Neural cell (in vitro differentiated cells): Measurements from ENCODE around the gene MARK3. TPM values are rescaled to one million over a fixed set of nuclear protein-coding genes. Genes with fewer than 3 reads are reported as not detected.

ENCODE experiments used
- H2AFZ ChIP-seq: fragments of 200-600, 300-800 bp; sonication (generic), shearing (Covaris generic); 2 replicates; pipeline ENCODE4 v1.6.0; 2014; ENCODE audit warnings: low read depth, mild to moderate bottlenecking, antibody characterized with exemption, low read length, moderate library complexity
- H3F3A ChIP-seq: fragments of 200-600 bp; shearing (Covaris generic); 2 replicates; pipeline ENCODE4 v1.6.1; 2016; ENCODE audit warnings: mild to moderate bottlenecking, moderate library complexity, mixed read lengths, antibody characterized with exemption, low read length; ENCODE audit not compliant: insufficient read depth, poor library complexity, severe bottlenecking
- H3K27ac ChIP-seq: fragments of 200-600, 300-800 bp; sonication (generic), shearing (Covaris generic); 2 replicates; pipeline ENCODE4 v1.5.1; 2014; ENCODE audit warnings: mild to moderate bottlenecking, low read length, moderate library complexity
- H3K27me3 ChIP-seq: fragments of 300-800, 200-600 bp; sonication (generic), shearing (Covaris generic); 2 replicates; pipeline ENCODE4 v1.6.0; 2014; ENCODE audit warnings: mild to moderate bottlenecking, low read depth, low read length, moderate library complexity; ENCODE audit not compliant: insufficient read depth
- H3K36me3 ChIP-seq: fragments of 300-800, 200-600 bp; sonication (generic), shearing (Covaris generic); 2 replicates; pipeline ENCODE4 v1.5.1; 2014; ENCODE audit warnings: mild to moderate bottlenecking, antibody characterized with exemption, low read length, moderate library complexity; ENCODE audit not compliant: insufficient read depth
- H3K4me2 ChIP-seq: fragments of 300-800, 200-600 bp; sonication (generic), shearing (Covaris generic); 2 replicates; pipeline ENCODE4 v1.6.0; 2014; ENCODE audit warnings: mild to moderate bottlenecking, low read length
- H3K4me3 ChIP-seq: fragments of 300-800, 200-600 bp; sonication (generic), shearing (Covaris generic); 2 replicates; pipeline ENCODE4 v1.5.1; 2014; ENCODE audit warnings: mild to moderate bottlenecking, low read length, moderate library complexity
- H3K79me2 ChIP-seq: fragments of 200-600 bp; shearing (Covaris generic); replicated peaks from 2 replicates; pipeline ENCODE4 v1.6.0; 2014; ENCODE audit warnings: mild to moderate bottlenecking, low read length, moderate library complexity; ENCODE audit not compliant: insufficient read depth
- H3K9ac ChIP-seq: fragments of 300-800, 200-600 bp; sonication (generic), shearing (Covaris generic); 2 replicates; pipeline ENCODE4 v1.6.1; 2016; ENCODE audit warnings: mild to moderate bottlenecking, low read length, mixed read lengths
- H3K9me2 ChIP-seq: fragments of 200-600 bp; shearing (Covaris generic); 2 replicates; pipeline ENCODE4 v1.6.1; 2016; ENCODE audit warnings: mild to moderate bottlenecking, low read length, mixed read lengths; ENCODE audit not compliant: insufficient read depth
- H3K9me3 ChIP-seq: fragments of 200-600, 300-800 bp; sonication (generic), shearing (Covaris generic); 2 replicates; pipeline ENCODE4 v1.6.1; 2016; ENCODE audit warnings: mild to moderate bottlenecking, mixed run types, low read length, moderate library complexity, mixed read lengths
- H4K20me1 ChIP-seq: fragments of 200-600 bp; shearing (Covaris generic); 2 replicates; pipeline ENCODE4 v1.6.1; 2016; ENCODE audit warnings: mild to moderate bottlenecking, mixed run types; ENCODE audit not compliant: insufficient read depth
- EP300 ChIP-seq: fragments of 450-650 bp; conservative IDR thresholded peaks from 2 replicates; pipeline ENCODE4 v1.6.1; 2014; ENCODE audit warnings: antibody characterized with exemption, mild to moderate bottlenecking, moderate library complexity; ENCODE audit not compliant: poor library complexity, severe bottlenecking
- EZH2 ChIP-seq: fragments of 200-600, 300-800 bp; shearing (Covaris generic), sonication (generic); IDR thresholded peaks from 2 replicates; pipeline ENCODE4 v1.6.1; 2014; ENCODE audit warnings: antibody characterized with exemption, low read length, borderline replicate concordance, mild to moderate bottlenecking; ENCODE audit not compliant: insufficient read depth, poor library complexity, severe bottlenecking
- MXI1 ChIP-seq: fragments of 450-650 bp; conservative IDR thresholded peaks from 2 replicates; pipeline ENCODE4 v1.6.1; 2014; ENCODE audit warnings: antibody characterized with exemption, mild to moderate bottlenecking; ENCODE audit not compliant: poor library complexity, severe bottlenecking
- POLR2AphosphoS5 ChIP-seq: IDR thresholded peaks from 2 replicates; pipeline ENCODE4 v1.6.1; 2012
- RAD21 ChIP-seq: fragments of 450-650 bp; conservative IDR thresholded peaks from 2 replicates; pipeline ENCODE4 v1.6.1; 2014; ENCODE audit warnings: antibody characterized with exemption, mild to moderate bottlenecking, moderate library complexity
- REST ChIP-seq: IDR thresholded peaks from 2 replicates; pipeline ENCODE4 v1.6.1; 2012; ENCODE audit warnings: borderline replicate concordance
- SMC3 ChIP-seq: fragments of 450-650 bp; conservative IDR thresholded peaks from 2 replicates; pipeline ENCODE4 v1.6.1; 2014; ENCODE audit warnings: antibody characterized with exemption, mild to moderate bottlenecking, moderate library complexity; ENCODE audit not compliant: poor library complexity
- TAF1 ChIP-seq: IDR thresholded peaks from 2 replicates; pipeline ENCODE4 v1.6.1; 2012; ENCODE audit warnings: low read depth
- polyA plus RNA-seq: library from polyadenylated mRNA; depleted of rRNA; stranded (reverse); fragments of >200 nt; gene quantifications from 2 replicates; pipeline ENCODE4 v1.2.3, GENCODE V29; 2014
- TF ChIP-seq, protein P1 (sequence below): fragments of 450-650 bp; IDR thresholded peaks from 2 replicates; pipeline ENCODE4 v1.5.1; 2014; ENCODE audit warnings: antibody characterized with exemption, mild to moderate bottlenecking, moderate library complexity; ENCODE audit not compliant: poor library complexity, severe bottlenecking

Gene MARK3
- polyA plus RNA-seq, 1 donor from 2014 or later: 158 TPM

DNA sequence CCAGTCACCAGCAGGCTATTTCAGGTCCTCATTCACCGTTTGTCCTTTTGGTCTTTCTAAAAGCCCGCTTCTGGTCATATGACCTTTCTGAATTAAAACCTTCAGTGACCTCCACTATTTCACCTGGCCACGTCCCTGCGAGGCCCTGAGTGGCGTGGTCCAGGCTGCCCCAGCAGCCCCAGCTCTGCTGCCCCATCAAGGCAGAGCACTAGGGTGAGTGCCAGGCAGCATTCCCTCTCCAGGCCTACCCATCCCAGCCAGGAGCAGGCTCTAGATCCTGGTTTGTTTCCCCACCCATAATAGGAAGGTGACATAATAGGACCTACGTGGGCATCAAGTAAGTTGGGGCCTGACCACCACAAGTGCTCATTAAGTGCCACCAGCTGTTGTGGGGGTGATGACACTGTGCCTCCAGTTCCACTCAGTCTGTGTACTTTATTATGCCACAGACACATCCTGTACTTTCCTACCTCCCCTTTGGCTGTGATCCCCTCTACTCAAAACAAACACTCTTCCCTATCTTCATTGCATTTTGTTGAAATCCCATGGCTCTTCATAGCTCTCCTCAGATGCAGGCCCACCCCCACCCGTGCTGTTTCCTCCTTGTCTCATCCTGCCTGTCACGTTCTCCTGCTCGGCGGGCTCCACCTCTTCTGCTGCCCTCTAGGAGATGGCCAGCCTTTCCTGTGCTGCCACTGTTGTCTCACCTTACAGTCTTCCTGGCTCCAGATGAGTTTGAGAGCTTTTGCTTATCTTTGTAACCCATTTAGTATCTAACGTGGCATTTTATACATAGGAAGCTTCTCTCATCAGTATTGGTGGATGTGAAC, 116.0 kb downstream of the MARK3 start:
- Histone ChIP-seq H3K79me2 (no peaks in the 10 kb centered on the region), H3K9me2 (no peaks in the 10 kb centered on the region), H3K4me2 (no peak overlapping the region), H3K27ac (no peak overlapping the region), H4K20me1 (no peaks in the 10 kb centered on the region), H3F3A (no peaks in the 10 kb centered on the region), H3K36me3 (peaks cover 11% of the 10 kb centered on the region), H2AFZ (no peak overlapping the region), H3K4me3 (no peak overlapping the region), H3K9ac (no peak overlapping the region), H3K27me3 (no peaks in the 10 kb centered on the region), H3K9me3 (no peaks in the 10 kb centered on the region)
- no peak for TF ChIP-seq EZH2
- TF ChIP-seq TAF1: no peak
- no peak for TF ChIP-seq RAD21
- no peak for TF ChIP-seq MXI1
- no peak for TF ChIP-seq POLR2AphosphoS5

- Histone ChIP-seq H3K36me3 (peaks cover 11% of the 10 kb centered on the region), H3K4me3 (no peak overlapping the region), H3K27me3 (no peaks in the 10 kb centered on the region), H3K9me2 (no peaks in the 10 kb centered on the region), H3K9ac (no peak overlapping the region), H4K20me1 (no peaks in the 10 kb centered on the region), H3F3A (no peaks in the 10 kb centered on the region), H2AFZ (no peak overlapping the region), H3K4me2 (no peak overlapping the region), H3K9me3 (no peaks in the 10 kb centered on the region), H3K27ac (no peak overlapping the region), H3K79me2 (no peaks in the 10 kb centered on the region)
- TF ChIP-seq EZH2 (no peak), SMC3 (no peak), EP300 (no peak), MXI1 (no peak), REST (no peak), RAD21 (no peak), POLR2AphosphoS5 (no peak), TAF1 (no peak)
- TF ChIP-seq, protein P1, sequence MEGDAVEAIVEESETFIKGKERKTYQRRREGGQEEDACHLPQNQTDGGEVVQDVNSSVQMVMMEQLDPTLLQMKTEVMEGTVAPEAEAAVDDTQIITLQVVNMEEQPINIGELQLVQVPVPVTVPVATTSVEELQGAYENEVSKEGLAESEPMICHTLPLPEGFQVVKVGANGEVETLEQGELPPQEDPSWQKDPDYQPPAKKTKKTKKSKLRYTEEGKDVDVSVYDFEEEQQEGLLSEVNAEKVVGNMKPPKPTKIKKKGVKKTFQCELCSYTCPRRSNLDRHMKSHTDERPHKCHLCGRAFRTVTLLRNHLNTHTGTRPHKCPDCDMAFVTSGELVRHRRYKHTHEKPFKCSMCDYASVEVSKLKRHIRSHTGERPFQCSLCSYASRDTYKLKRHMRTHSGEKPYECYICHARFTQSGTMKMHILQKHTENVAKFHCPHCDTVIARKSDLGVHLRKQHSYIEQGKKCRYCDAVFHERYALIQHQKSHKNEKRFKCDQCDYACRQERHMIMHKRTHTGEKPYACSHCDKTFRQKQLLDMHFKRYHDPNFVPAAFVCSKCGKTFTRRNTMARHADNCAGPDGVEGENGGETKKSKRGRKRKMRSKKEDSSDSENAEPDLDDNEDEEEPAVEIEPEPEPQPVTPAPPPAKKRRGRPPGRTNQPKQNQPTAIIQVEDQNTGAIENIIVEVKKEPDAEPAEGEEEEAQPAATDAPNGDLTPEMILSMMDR: no peak
Observed at GRCh38 chr14:103501921-103502669, 116.9 kb downstream of the MARK3 start.
